Nephron progenitor cell (in vitro differentiated cells): ENCODE results near the gene NOSIP.

Experiments
- DNase-seq: peaks from one replicate; pipeline ENCODE4 v3.0.0; 2021
- H3K27ac Mint-ChIP-seq: 2 replicates; pipeline ENCODE4 v1.8.0; 2021; ENCODE audit warnings: mild to moderate bottlenecking, moderate library complexity, mixed read lengths
- H3K27me3 Mint-ChIP-seq: 2 replicates; pipeline ENCODE4 v1.8.0; 2021; ENCODE audit warnings: mild to moderate bottlenecking, low read depth, mixed read lengths; ENCODE audit not compliant: poor library complexity
- H3K36me3 Mint-ChIP-seq: 2 replicates; pipeline ENCODE4 v1.8.0; 2021; ENCODE audit warnings: low read depth, mixed read lengths
- H3K4me1 Mint-ChIP-seq: 2 replicates; pipeline ENCODE4 v1.8.0; 2021; ENCODE audit warnings: mixed read lengths
- H3K4me3 Mint-ChIP-seq: 2 replicates; pipeline ENCODE4 v1.8.0; 2021; ENCODE audit warnings: mild to moderate bottlenecking, moderate library complexity, mixed read lengths
- H3K9me3 Mint-ChIP-seq: 2 replicates; pipeline ENCODE4 v1.8.0; 2021; ENCODE audit warnings: mild to moderate bottlenecking, moderate library complexity, mixed read lengths
- CTCF ChIP-seq: fragments of 200-600 bp; sonication (generic); IDR thresholded peaks from 2 replicates; pipeline ENCODE4 v1.5.0; 2021; ENCODE audit warnings: antibody characterized with exemption

NOSIP gene

GRCh38 chr19:49518033-49518432, 62.3 kb downstream of the NOSIP start:
- no peak for DNase-seq
- H3K36me3 Mint-ChIP-seq = peaks cover 42% of the 10 kb centered on the region
- H3K27ac Mint-ChIP-seq = peak overlapping the region; percentile 66
- peaks cover 34% of the 10 kb centered on the region for H3K4me1 Mint-ChIP-seq
- no peak for TF ChIP-seq CTCF
- H3K4me3 Mint-ChIP-seq = no peak overlapping the region
- no peaks in the 10 kb centered on the region for H3K9me3 Mint-ChIP-seq
- H3K27me3 Mint-ChIP-seq = peaks cover 7% of the 10 kb centered on the region

GRCh38 chr19:49515767-49516166, 64.6 kb downstream of the NOSIP start:
- peak overlapping the region; percentile 66 for H3K27ac Mint-ChIP-seq
- H3K4me3 Mint-ChIP-seq = peak overlapping the region; percentile 67
- H3K27me3 Mint-ChIP-seq = peaks cover 10% of the 10 kb centered on the region
- no peaks in the 10 kb centered on the region for H3K9me3 Mint-ChIP-seq
- H3K4me1 Mint-ChIP-seq = peaks cover 50% of the 10 kb centered on the region
- no peak for TF ChIP-seq CTCF
- peaks cover 35% of the 10 kb centered on the region for H3K36me3 Mint-ChIP-seq
- no peak for DNase-seq

- no peak overlapping the region for H3K27ac Mint-ChIP-seq
- H3K4me1 Mint-ChIP-seq = peaks cover 52% of the 10 kb centered on the region
- peaks cover 25% of the 10 kb centered on the region for H3K36me3 Mint-ChIP-seq
- TF ChIP-seq CTCF = no peak
- peaks cover 10% of the 10 kb centered on the region for H3K27me3 Mint-ChIP-seq
- H3K9me3 Mint-ChIP-seq = no peaks in the 10 kb centered on the region
- DNase-seq = no peak
- peak overlapping the region; percentile 89 for H3K4me3 Mint-ChIP-seq
Observed at GRCh38 chr19:49514151-49514550, 66.2 kb downstream of the NOSIP start.

DNA sequence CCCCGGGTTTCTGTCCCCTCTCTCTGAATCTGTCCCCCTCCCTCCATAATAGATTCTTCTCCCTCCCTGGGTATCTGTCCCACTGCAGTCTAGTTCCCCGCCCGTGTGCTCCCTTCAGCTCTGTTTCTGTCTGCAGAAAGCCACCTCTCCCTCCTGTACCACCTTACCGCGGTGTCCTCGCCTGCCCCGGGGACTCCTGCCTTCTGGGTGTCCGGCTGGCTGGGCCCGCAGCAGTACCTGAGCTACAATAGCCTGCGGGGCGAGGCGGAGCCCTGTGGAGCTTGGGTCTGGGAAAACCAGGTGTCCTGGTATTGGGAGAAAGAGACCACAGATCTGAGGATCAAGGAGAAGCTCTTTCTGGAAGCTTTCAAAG, 66.6 kb downstream of the NOSIP start:
- no peak for DNase-seq
- no peaks in the 10 kb centered on the region for H3K9me3 Mint-ChIP-seq
- TF ChIP-seq CTCF = no peak
- peaks cover 10% of the 10 kb centered on the region for H3K27me3 Mint-ChIP-seq
- peak overlapping the region; percentile 86 for H3K27ac Mint-ChIP-seq
- H3K4me3 Mint-ChIP-seq = peak overlapping the region; percentile 89
- H3K36me3 Mint-ChIP-seq = peaks cover 21% of the 10 kb centered on the region
- peaks cover 49% of the 10 kb centered on the region for H3K4me1 Mint-ChIP-seq

DNA sequence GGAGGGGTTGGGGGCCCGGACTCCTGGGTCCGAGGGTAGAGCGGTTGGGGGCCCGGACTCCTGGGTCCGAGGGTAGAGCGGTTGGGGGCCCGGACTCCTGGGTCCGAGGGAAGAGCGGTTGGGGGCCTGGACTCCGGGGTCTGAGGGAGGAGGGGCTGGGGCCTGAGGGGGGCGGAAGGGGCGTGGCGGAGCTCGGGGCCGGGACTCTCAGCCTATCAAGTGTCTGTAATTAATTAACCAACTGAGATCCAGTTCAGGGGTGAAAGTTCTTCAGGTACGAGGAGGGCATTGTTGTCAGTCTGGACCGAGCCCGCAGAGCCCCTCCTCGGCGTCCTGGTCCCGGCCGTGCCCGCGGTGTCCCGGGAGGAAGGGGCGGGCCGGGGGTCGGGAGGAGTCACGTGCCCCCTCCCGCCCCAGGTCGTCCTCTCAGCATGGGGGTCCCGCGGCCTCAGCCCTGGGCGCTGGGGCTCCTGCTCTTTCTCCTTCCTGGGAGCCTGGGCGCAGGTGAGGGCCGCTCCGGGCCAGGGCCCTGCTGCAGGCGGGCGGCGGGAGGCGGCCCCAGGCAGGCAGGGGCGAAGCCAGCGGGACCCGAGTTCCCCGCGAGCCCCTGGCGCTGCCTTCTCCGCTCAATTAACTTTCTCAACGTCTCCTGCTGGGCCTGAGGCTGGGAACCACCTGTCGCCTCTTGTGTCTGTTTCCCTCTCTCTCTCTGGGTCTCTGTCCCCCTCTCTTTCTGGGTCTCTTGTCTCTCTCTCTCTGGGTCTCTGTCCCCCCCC, 67.2 kb downstream of the NOSIP start:
- Mint-ChIP-seq H3K4me3 (peak overlapping the region; percentile 89), H3K27ac (peak overlapping the region; percentile 86), H3K27me3 (peaks cover 10% of the 10 kb centered on the region), H3K36me3 (peaks cover 18% of the 10 kb centered on the region), H3K4me1 (peaks cover 49% of the 10 kb centered on the region), H3K9me3 (no peaks in the 10 kb centered on the region)
- peak; percentile 72 for DNase-seq
- no peak for TF ChIP-seq CTCF
